T-helper 1 cell treated with Interleukin-12 subunit alpha and Interleukin-12 subunit beta and Interleukin-4 antibody, amounts not matched to agents 30 ng/mL and 1 ng/mL, for 36 hours (primary cell): ENCODE results near the gene MXRA5. TPM values are rescaled to one million over a fixed set of nuclear protein-coding genes. Genes with fewer than 3 reads are reported as not detected.
"Not testable (repeated sequence)": the region's sequence is repeated elsewhere in the genome, so short reads cannot be mapped to it uniquely, and the experiment has no call there.

Source experiments
- intact Hi-C: fragments of 100-400 bp; cut with micrococcal nuclease; formaldehyde crosslinking; loops from one replicate; pipeline ENCODE4 v1.15.1; 2024
- total RNA-seq: library from RNA; stranded (reverse); gene quantifications from 2 replicates; pipeline ENCODE4 v1.2.3, GENCODE V29; 2022

Gene MXRA5
- not detected in 2 replicates for total RNA-seq

GRCh38 chrX:3346501-3347259 is at the start of gene MXRA5:
MXRA5 (minus strand) TSS chrX:3346652; CDS start chrX:3343833, 2,819 bp downstream.
- intact Hi-C loops: no loop called here

- intact Hi-C loops: no loop called here
Observed at GRCh38 chrX:3393581-3394111, 47.2 kb upstream of the MXRA5 start.

GRCh38 chrX:3393178-3393577 is 46.7 kb upstream of the MXRA5 start:
- intact Hi-C loops: no loop called here

GRCh38 chrX:3388457-3388856 is 42.0 kb upstream of the MXRA5 start:
- intact Hi-C loops: no loop called here

GRCh38 chrX:3384327-3384726 is 37.9 kb upstream of the MXRA5 start:
- intact Hi-C loops: no loop called here

- intact Hi-C loops: no loop called here
Observed at GRCh38 chrX:3380603-3381002, 34.2 kb upstream of the MXRA5 start.

- intact Hi-C loops: no loop called here
Observed at GRCh38 chrX:3379111-3379510, 32.7 kb upstream of the MXRA5 start.

- intact Hi-C loops: no loop called here
Observed at GRCh38 chrX:3378156-3378555, 31.7 kb upstream of the MXRA5 start.

GRCh38 chrX:3377560-3377959 is 31.1 kb upstream of the MXRA5 start:
- intact Hi-C loops: no loop called here

GRCh38 chrX:3375878-3376508 is 29.5 kb upstream of the MXRA5 start:
- intact Hi-C loops: not testable (repeated sequence)

GRCh38 chrX:3374108-3374800 is 27.8 kb upstream of the MXRA5 start:
- intact Hi-C loops: no loop called here

GRCh38 chrX:3371163-3371562 is 24.7 kb upstream of the MXRA5 start:
- intact Hi-C loops: no loop called here

- intact Hi-C loops: no loop called here
Observed at GRCh38 chrX:3370656-3371055, 24.2 kb upstream of the MXRA5 start.

GRCh38 chrX:3362956-3363355 is 16.5 kb upstream of the MXRA5 start:
- intact Hi-C loops: no loop called here

GRCh38 chrX:3360881-3361280 is 14.4 kb upstream of the MXRA5 start:
- intact Hi-C loops: no loop called here

GRCh38 chrX:3352741-3353140 is 6.3 kb upstream of the MXRA5 start:
- intact Hi-C loops: not testable (repeated sequence)

GRCh38 chrX:3351276-3351675 is 4.8 kb upstream of the MXRA5 start:
- intact Hi-C loops: no loop called here

GRCh38 chrX:3348191-3348590 is 1.7 kb upstream of the MXRA5 start:
- intact Hi-C loops: no loop called here

GRCh38 chrX:3345281-3346191 is 916 bp downstream of the MXRA5 start:
- intact Hi-C loops: no loop called here

GRCh38 chrX:3343569-3343968 is 2.9 kb downstream of the MXRA5 start:
- intact Hi-C loops: not testable (repeated sequence)

GRCh38 chrX:3340016-3340415 is 6.4 kb downstream of the MXRA5 start:
- intact Hi-C loops: no loop called here
